Mammary epithelial cell (primary cell): ENCODE measurements around the gene PDE1C.

Experiments used
- EZH2 ChIP-seq: IDR thresholded peaks from 2 replicates; pipeline ENCODE4 v1.6.1; 2012; ENCODE audit warnings: low read length, inconsistent platforms, borderline replicate concordance
- TF ChIP-seq, protein P1 (sequence below), 2 donors: IDR thresholded peaks in 1 of 2; conservative IDR thresholded peaks in 1 of 2; 2 replicates each; pipeline ENCODE4 v1.5.1; 2011 to 2012; ENCODE audit warnings: inconsistent platforms in 2 of 2, low read length in 2 of 2, mild to moderate bottlenecking in 2 of 2, control low read depth in 1 of 2, low read depth in 1 of 2; ENCODE audit not compliant: insufficient read depth in 1 of 2; ENCODE audit errors: extremely low read depth in 1 of 2

DNA sequence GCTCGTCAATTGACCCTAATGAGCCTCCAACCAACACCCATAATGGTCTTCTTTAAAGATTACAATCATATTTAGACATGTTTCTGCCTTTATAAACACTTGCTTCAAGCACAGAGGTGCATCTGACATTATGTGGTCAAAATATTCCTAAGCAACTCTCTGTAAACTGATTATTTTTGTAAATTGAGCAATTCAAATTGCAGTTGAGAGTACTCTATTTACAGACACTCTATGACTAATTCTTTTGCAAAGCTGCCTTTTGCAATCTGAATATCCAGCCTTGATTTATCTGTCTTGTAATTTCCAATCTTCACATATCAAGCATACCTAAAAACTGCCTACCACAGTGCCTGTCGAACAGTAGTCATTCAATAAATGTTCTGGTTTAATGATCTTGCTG, 112.0 kb downstream of the PDE1C start:
- TF ChIP-seq, protein P1, sequence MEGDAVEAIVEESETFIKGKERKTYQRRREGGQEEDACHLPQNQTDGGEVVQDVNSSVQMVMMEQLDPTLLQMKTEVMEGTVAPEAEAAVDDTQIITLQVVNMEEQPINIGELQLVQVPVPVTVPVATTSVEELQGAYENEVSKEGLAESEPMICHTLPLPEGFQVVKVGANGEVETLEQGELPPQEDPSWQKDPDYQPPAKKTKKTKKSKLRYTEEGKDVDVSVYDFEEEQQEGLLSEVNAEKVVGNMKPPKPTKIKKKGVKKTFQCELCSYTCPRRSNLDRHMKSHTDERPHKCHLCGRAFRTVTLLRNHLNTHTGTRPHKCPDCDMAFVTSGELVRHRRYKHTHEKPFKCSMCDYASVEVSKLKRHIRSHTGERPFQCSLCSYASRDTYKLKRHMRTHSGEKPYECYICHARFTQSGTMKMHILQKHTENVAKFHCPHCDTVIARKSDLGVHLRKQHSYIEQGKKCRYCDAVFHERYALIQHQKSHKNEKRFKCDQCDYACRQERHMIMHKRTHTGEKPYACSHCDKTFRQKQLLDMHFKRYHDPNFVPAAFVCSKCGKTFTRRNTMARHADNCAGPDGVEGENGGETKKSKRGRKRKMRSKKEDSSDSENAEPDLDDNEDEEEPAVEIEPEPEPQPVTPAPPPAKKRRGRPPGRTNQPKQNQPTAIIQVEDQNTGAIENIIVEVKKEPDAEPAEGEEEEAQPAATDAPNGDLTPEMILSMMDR (conservative IDR thresholded peaks at IDR 0.05 in 1 of 2, IDR thresholded peaks at IDR 0.05 in 1 of 2; ENCODE audit: extremely low read depth in 1 of 2, insufficient read depth in 1 of 2, low read depth in 1 of 2, low read length in 2 of 2) = no peak
- TF ChIP-seq EZH2 = no peak
